HepG2 (cell line): ENCODE data around the gene LCN2. TPM values are rescaled to one million over a fixed set of nuclear protein-coding genes. Genes with fewer than 3 reads are reported as not detected.

Experiments used
- ATAC-seq: fragments of 200-7000 bp; cut with Tn5 transposase; 3 replicates; pipeline ENCODE4 v1.9.1; 2020; ENCODE audit warnings: mild to moderate bottlenecking, moderate library complexity
- BruUV-seq: library from RNA; stranded (reverse); fragments of 400-500 nt; replicated peaks from 2 replicates; lab custom pipeline; 2021; lab: Mats Ljungman, UMichigan
- CTCF ChIA-PET: fragments of 300-600 bp; formaldehyde crosslinking; extraction: SDS; loops from one replicate; lab custom pipeline; 2021; ENCODE audit warnings: low total read pairs, inconsistent platforms, low intra/inter-chr PET ratio; lab: Yijun Ruan, JAX
- POLR2A ChIA-PET: fragments of 350-600 bp; sonication (Branson Sonifier 250); formaldehyde crosslinking; loops from one replicate; lab custom pipeline; 2020; ENCODE audit warnings: antibody characterized with exemption, inconsistent platforms; lab: Yijun Ruan, JAX
- DNase-seq: peaks from one replicate; pipeline ENCODE4 v3.0.0-alpha.2; 2015; ENCODE audit warnings: low spot score
- FAIRE-seq: peaks from 3 replicates; lab custom pipeline; 2011; peaks lifted over from hg19 to GRCh38; lab: Jason Lieb, UNC
- H2AFZ ChIP-seq: one replicate; pipeline ENCODE4 v1.6.1; 2011; ENCODE audit warnings: low read length, inconsistent platforms
- H3K27ac ChIP-seq: fragments of 300-600 bp; 3 replicates; pipeline ENCODE4 v1.8.0; 2011; ENCODE audit warnings: mixed run types, mild to moderate bottlenecking, mixed read lengths, low read length, inconsistent platforms; ENCODE audit not compliant: insufficient read depth; ENCODE audit errors: extremely low read length
- H3K27me3 ChIP-seq, 2 experiments: fragments of 200-600 bp in 1 of 2; 2 replicates in 1 of 2; 3 replicates in 1 of 2; pipeline versions ENCODE4 v1.6.0 to v1.8.0; 2011; ENCODE audit warnings: low read length in 2 of 2, mild to moderate bottlenecking in 2 of 2, moderate library complexity in 2 of 2, inconsistent platforms in 1 of 2; ENCODE audit not compliant: insufficient read depth in 2 of 2, control insufficient read depth in 1 of 2
- H3K36me3 ChIP-seq, 2 experiments: fragments of 200-600 bp in 1 of 2; replicated peaks in 1 of 2; 2 replicates in 1 of 2; 3 replicates in 1 of 2; pipeline versions ENCODE4 v1.5.1 to v1.8.0; 2011; ENCODE audit warnings: low read length in 2 of 2, inconsistent platforms in 1 of 2; ENCODE audit not compliant: insufficient read depth in 2 of 2, control insufficient read depth in 1 of 2
- H3K4me1 ChIP-seq: 2 replicates; pipeline ENCODE4 v1.5.1; 2012; ENCODE audit warnings: low read length, inconsistent platforms; ENCODE audit not compliant: insufficient read depth
- H3K4me2 ChIP-seq: 2 replicates; pipeline ENCODE4 v1.6.0; 2011; ENCODE audit warnings: low read depth, low read length, inconsistent platforms
- H3K4me3 ChIP-seq, 3 experiments: fragments of 200-600 bp in 1 of 3; sonication (generic), shearing (Covaris generic) in 1 of 3; replicated peaks in 1 of 3; 2 replicates each; pipeline ENCODE4 v1.5.1; 2011 to 2016; ENCODE audit warnings: low read length in 3 of 3, inconsistent platforms in 2 of 3, low read depth in 2 of 3, mild to moderate bottlenecking in 2 of 3, control low read depth in 1 of 3, mixed read lengths in 1 of 3; ENCODE audit not compliant: insufficient read depth in 1 of 3
- H3K79me2 ChIP-seq: one replicate; pipeline ENCODE4 v1.6.1; 2011; ENCODE audit warnings: low read length, inconsistent platforms; ENCODE audit not compliant: insufficient read depth
- H3K9ac ChIP-seq: 2 replicates; pipeline ENCODE4 v1.6.0; 2011; ENCODE audit warnings: mild to moderate bottlenecking, low read depth, low read length, inconsistent platforms; ENCODE audit not compliant: insufficient read depth
- H3K9me3 ChIP-seq: 2 replicates; pipeline ENCODE4 v1.5.1; 2012; ENCODE audit warnings: mild to moderate bottlenecking, low read length
- H4K20me1 ChIP-seq: 2 replicates; pipeline ENCODE4 v1.6.0; 2011; ENCODE audit warnings: inconsistent platforms, mild to moderate bottlenecking, low read length, moderate library complexity; ENCODE audit not compliant: insufficient read depth
- HIVEP1 ChIP-seq: sonication (generic); formaldehyde crosslinking; IDR thresholded peaks from 2 replicates; pipeline ENCODE4 v1.4.0; 2020; ENCODE audit warnings: mild to moderate bottlenecking, missing genetic modification reagents
- MEIS1 ChIP-seq: sonication (generic); formaldehyde crosslinking; IDR thresholded peaks from 2 replicates; pipeline ENCODE4 v1.9.0; 2021; ENCODE audit warnings: mild to moderate bottlenecking, missing genetic modification reagents, moderate library complexity, borderline replicate concordance
- NFE2L1 ChIP-seq: sonication (generic); formaldehyde crosslinking; IDR thresholded peaks from 2 replicates; pipeline ENCODE4 v1.4.0; 2020; ENCODE audit warnings: missing genetic modification reagents, mild to moderate bottlenecking, borderline replicate concordance
- TCF7 ChIP-seq: sonication (generic); IDR thresholded peaks from 2 replicates; pipeline ENCODE4 v1.6.1; 2016; ENCODE audit warnings: antibody characterized with exemption, low read depth
- ZBTB26 ChIP-seq: IDR thresholded peaks from 2 replicates; pipeline ENCODE4 v1.6.1; 2016; ENCODE audit warnings: missing compliant biosample characterization, missing genetic modification reagents, borderline replicate concordance
- ZFAT ChIP-seq: sonication (generic); formaldehyde crosslinking; conservative IDR thresholded peaks from 2 replicates; pipeline ENCODE4 v1.8.1; 2023; ENCODE audit warnings: missing genetic modification reagents, inconsistent platforms
- ZNF121 ChIP-seq: sonication (generic); formaldehyde crosslinking; IDR thresholded peaks from 2 replicates; pipeline ENCODE4 v1.5.0; 2020; ENCODE audit warnings: mild to moderate bottlenecking, missing genetic modification reagents
- ZNF510 ChIP-seq: sonication (generic); formaldehyde crosslinking; IDR thresholded peaks from 2 replicates; pipeline ENCODE4 v1.4.0; 2020; ENCODE audit warnings: low read depth, mild to moderate bottlenecking, missing genetic modification reagents
- WGBS: methylation state at CpG from one replicate; pipeline ENCODE4 v1.1.6; 2017; ENCODE audit warnings: low lambda C conversion rate; 5-methylcytosine and 5-hydroxymethylcytosine counted together
- in situ Hi-C: cut with HindIII; loops from 2 replicates; pipeline ENCODE4 v1.10.0; 2017; ENCODE audit warnings: low pct_unique_long_range_greater_than_20kb; ENCODE audit not compliant: extremely low pct_ligation_motif_present
- intact Hi-C: fragments of 100-400 bp; cut with micrococcal nuclease; formaldehyde crosslinking; loops from one replicate; pipeline ENCODE4 v1.10.0; 2022; ENCODE audit not compliant: unreplicated experiment
- polyA plus RNA-seq, 8 experiments: library from polyadenylated mRNA; depleted of rRNA in 3 of 8; stranded (reverse) in 7 of 8; unstranded in 1 of 8; fragments of >200 nt; fragmentation: Illumina TruSeq in 4 of 8; extraction: Trizol in 4 of 8; gene quantifications; 2 replicates each; pipeline versions ENCODE4 v1.2.1 to v1.2.3, GENCODE V29; 2011 to 2016; ENCODE audit warnings: low read depth in 4 of 8, missing spikeins in 1 of 8, mixed read lengths in 1 of 8; ENCODE audit not compliant: insufficient read depth in 1 of 8
- total RNA-seq, 5 experiments: library from RNA; depleted of rRNA; stranded (reverse); fragments of >200 nt; fragmentation: Illumina TruSeq; extraction: Trizol; gene quantifications; 2 replicates each; pipeline ENCODE4 v1.2.3, GENCODE V29; 2016; ENCODE audit warnings: low read depth in 1 of 5

LCN2 gene
- total and polyA plus RNA-seq, 2 of the 13 experiments (the other 11 are each of a cell fraction or from before 2014, with no cell fraction given) = 0.38 to 1.4 TPM

- no peak for FAIRE-seq
- CTCF ChIA-PET = no interaction called here
- in situ Hi-C loops = no loop called here
- 96% methylated on average over 13 of the region's 13 CpGs for WGBS
- no peak overlapping the region for H2AFZ ChIP-seq
- H3K36me3 ChIP-seq = peaks cover 5 to 27% of the 10 kb centered on the region in 2 experiments; a peak in 4 of 5 replicates
- TF ChIP-seq NFE2L1 (CRISPR knock-in tag) (no peak), ZNF121 (CRISPR knock-in tag) (0 out of 2 replicates have a peak, but pooled peaks have one; percentile 26), TCF7 (no peak), ZFAT (CRISPR knock-in tag) (no peak), ZBTB26 (CRISPR knock-in tag) (no peak), MEIS1 (CRISPR knock-in tag) (0 out of 2 replicates have a peak, but pooled peaks have one; percentile 12), HIVEP1 (CRISPR knock-in tag) (no peak), ZNF510 (no peak)
- H3K9me3 ChIP-seq = no peaks in the 10 kb centered on the region
- no peaks in the 10 kb centered on the region for H4K20me1 ChIP-seq
- no peaks in the 10 kb centered on the region for H3K27me3 ChIP-seq
- no TSS peak for BruUV-seq
- POLR2A ChIA-PET = interaction anchor here (1.7 to 2.8 kb wide), 3 partner anchors 11 to 33 kb away, joined by 4 to 17 read pairs (median 5); no protein-coding TSS in a partner anchor
- H3K4me1 ChIP-seq = peaks cover 16% of the 10 kb centered on the region
- no peak overlapping the region for H3K27ac ChIP-seq
- DNase-seq = no peak
- H3K79me2 ChIP-seq = no peaks in the 10 kb centered on the region
- no peak overlapping the region for H3K9ac ChIP-seq
- intact Hi-C loops = no loop called here
- H3K4me2 ChIP-seq = peak overlapping the region; percentile 95
- no peak for ATAC-seq
- peak overlapping the region in 1 of 3 experiments; percentile 97; a peak in 2 of 6 replicates for H3K4me3 ChIP-seq
Observed at GRCh38 chr9:128161215-128161902, 12.1 kb downstream of the LCN2 start.
